Mesothelial cell of epicardium (in vitro differentiated cells): ENCODE measurements around the gene FAM240B. TPM values are rescaled to one million over a fixed set of nuclear protein-coding genes. Genes with fewer than 3 reads are reported as not detected.

Experiments used
- DNase-seq, 2 experiments: peaks; one replicate each; pipeline ENCODE4 v3.0.0; 2021; ENCODE audit warnings: low spot score in 2 of 2; ENCODE audit not compliant: unreplicated experiment in 2 of 2
- H3K27ac Mint-ChIP-seq: 2 replicates; pipeline ENCODE4 v1.8.0; 2021; ENCODE audit warnings: mixed read lengths
- H3K27me3 Mint-ChIP-seq: 2 replicates; pipeline ENCODE4 v1.8.0; 2021; ENCODE audit warnings: low read depth, mixed read lengths
- H3K36me3 Mint-ChIP-seq: 2 replicates; pipeline ENCODE4 v1.8.0; 2021; ENCODE audit warnings: mixed read lengths
- H3K4me1 Mint-ChIP-seq: 2 replicates; pipeline ENCODE4 v1.8.0; 2021; ENCODE audit warnings: mixed read lengths
- H3K4me3 Mint-ChIP-seq: 2 replicates; pipeline ENCODE4 v1.8.0; 2021; ENCODE audit warnings: mild to moderate bottlenecking, moderate library complexity, mixed read lengths
- H3K9me3 Mint-ChIP-seq: 2 replicates; pipeline ENCODE4 v1.8.0; 2021; ENCODE audit warnings: mixed read lengths
- CTCF ChIP-seq: fragments of 200-600 bp; sonication (generic); IDR thresholded peaks from one replicate; pipeline ENCODE4 v1.5.0; 2021; ENCODE audit warnings: antibody characterized with exemption; ENCODE audit not compliant: unreplicated experiment
- total RNA-seq: library from RNA; stranded (reverse); gene quantifications from 3 replicates; pipeline ENCODE4 v1.2.1, GENCODE V29; 2021

Gene FAM240B
- total RNA-seq, 1 donor from 2014 or later, result not detected

- H3K4me1 Mint-ChIP-seq, result no peaks in the 10 kb centered on the region
- TF ChIP-seq CTCF, result no peak
- peaks cover 17% of the 10 kb centered on the region for H3K27me3 Mint-ChIP-seq
- H3K27ac Mint-ChIP-seq, result no peak overlapping the region
- no peaks in the 10 kb centered on the region for H3K36me3 Mint-ChIP-seq
- no peak overlapping the region for H3K4me3 Mint-ChIP-seq
- no peaks in the 10 kb centered on the region for H3K9me3 Mint-ChIP-seq
- DNase-seq, result no peak
These were observed 13.6 kb upstream of the FAM240B start for GRCh38 chr9:38733503-38733902.

GRCh38 chr9:38732885-38733284 is 13.0 kb upstream of the FAM240B start:
- Mint-ChIP-seq H3K27me3 (peaks cover 13% of the 10 kb centered on the region), H3K36me3 (no peaks in the 10 kb centered on the region), H3K27ac (no peak overlapping the region), H3K9me3 (no peaks in the 10 kb centered on the region), H3K4me1 (no peaks in the 10 kb centered on the region), H3K4me3 (no peak overlapping the region)
- DNase-seq, result no peak
- TF ChIP-seq CTCF, result no peak

GRCh38 chr9:38727497-38728001 is 7.6 kb upstream of the FAM240B start:
- Mint-ChIP-seq H3K27ac (no peak overlapping the region), H3K4me3 (no peak overlapping the region), H3K27me3 (no peaks in the 10 kb centered on the region), H3K36me3 (no peaks in the 10 kb centered on the region), H3K4me1 (no peaks in the 10 kb centered on the region), H3K9me3 (no peaks in the 10 kb centered on the region)
- no peak for DNase-seq
- TF ChIP-seq CTCF, result no peak

- H3K9me3 Mint-ChIP-seq, result no peaks in the 10 kb centered on the region
- TF ChIP-seq CTCF, result no peak
- DNase-seq, result no peak
- no peak overlapping the region for H3K27ac Mint-ChIP-seq
- no peaks in the 10 kb centered on the region for H3K27me3 Mint-ChIP-seq
- no peaks in the 10 kb centered on the region for H3K36me3 Mint-ChIP-seq
- H3K4me1 Mint-ChIP-seq, result no peaks in the 10 kb centered on the region
- H3K4me3 Mint-ChIP-seq, result no peak overlapping the region
These were observed 4.8 kb upstream of the FAM240B start for GRCh38 chr9:38724754-38725153.

- DNase-seq, result no peak
- Mint-ChIP-seq H3K27ac (no peak overlapping the region), H3K36me3 (no peaks in the 10 kb centered on the region), H3K4me3 (no peak overlapping the region), H3K27me3 (peaks cover 2% of the 10 kb centered on the region), H3K9me3 (no peaks in the 10 kb centered on the region), H3K4me1 (peaks cover 5% of the 10 kb centered on the region)
- no peak for TF ChIP-seq CTCF
These were observed 1.8 kb downstream of the FAM240B start for GRCh38 chr9:38718148-38718547.

- no peaks in the 10 kb centered on the region for H3K9me3 Mint-ChIP-seq
- no peak overlapping the region for H3K27ac Mint-ChIP-seq
- no peak for DNase-seq
- H3K4me1 Mint-ChIP-seq, result peaks cover 5% of the 10 kb centered on the region
- peaks cover 20% of the 10 kb centered on the region for H3K27me3 Mint-ChIP-seq
- no peaks in the 10 kb centered on the region for H3K36me3 Mint-ChIP-seq
- no peak overlapping the region for H3K4me3 Mint-ChIP-seq
- no peak for TF ChIP-seq CTCF
These were observed 4.2 kb downstream of the FAM240B start for GRCh38 chr9:38715684-38716083.
